GM18870 (cell line): ENCODE measurements around the gene DOCK2.

Experiments
- ATAC-seq: cut with Tn5 transposase; IDR thresholded peaks from one replicate; pipeline ENCODE4 v1.9.1; 2021; ENCODE audit warnings: moderate library complexity; ENCODE audit not compliant: unreplicated experiment

Gene DOCK2

DNA sequence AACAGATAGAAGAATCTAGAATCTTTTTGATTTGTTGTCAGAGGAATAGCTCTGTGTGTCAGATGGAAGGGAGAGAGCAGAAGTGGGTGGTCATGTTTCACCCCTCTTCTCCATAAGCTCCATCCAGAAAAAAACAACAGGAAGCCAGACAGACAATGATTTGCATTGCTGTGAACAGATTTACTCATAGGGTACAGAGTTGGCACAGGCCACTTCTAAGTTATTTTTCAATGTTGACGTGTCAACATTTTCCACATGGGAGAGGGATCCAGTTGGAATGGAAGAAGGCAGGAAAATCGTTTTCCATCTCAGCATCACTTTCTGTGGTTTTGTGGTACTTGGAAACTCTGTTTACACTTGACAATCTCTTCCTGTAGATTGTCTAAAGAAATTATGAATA is 256.5 kb downstream of the DOCK2 start:
- ATAC-seq, result no peak

DNA sequence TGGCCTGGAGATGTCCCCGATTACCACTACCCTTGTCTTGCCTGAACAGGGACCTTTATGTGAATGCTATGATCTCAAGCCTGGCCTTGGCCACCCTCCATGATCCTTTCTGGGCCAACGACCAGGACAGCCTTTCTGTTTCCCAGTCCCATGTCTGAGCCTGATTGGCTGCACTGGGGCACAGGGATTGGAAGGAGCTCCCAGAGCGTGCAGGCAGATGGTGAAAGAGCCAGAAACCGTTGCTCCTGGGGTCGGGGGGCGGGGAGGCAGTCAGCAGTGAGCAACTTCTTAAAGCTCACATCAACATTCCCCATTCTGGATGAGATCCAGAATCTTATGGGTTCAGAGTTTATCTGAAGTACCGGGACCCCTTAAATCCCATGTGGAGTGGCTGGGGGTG is 258.9 kb downstream of the DOCK2 start:
- ATAC-seq, result no peak

DNA sequence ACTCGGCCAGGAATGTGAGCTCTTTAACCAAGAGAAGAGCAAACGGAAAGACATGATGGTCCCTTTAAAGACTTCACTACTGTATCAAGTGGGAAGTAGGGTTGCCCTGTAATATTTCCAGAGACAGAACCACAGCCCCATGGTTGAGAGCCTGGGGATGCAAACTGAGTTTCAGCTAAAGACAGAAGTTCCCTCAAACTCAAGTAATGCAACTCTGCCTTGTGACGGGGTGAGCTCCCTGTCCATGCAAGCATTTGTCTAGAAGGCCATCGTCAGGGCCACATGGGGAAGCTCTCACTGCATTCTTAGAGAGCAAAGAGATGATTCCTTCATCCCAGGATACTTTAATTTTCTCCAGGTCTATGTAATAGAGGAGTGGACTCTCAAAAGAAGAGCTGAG is 260.4 kb downstream of the DOCK2 start:
- no peak for ATAC-seq

DNA sequence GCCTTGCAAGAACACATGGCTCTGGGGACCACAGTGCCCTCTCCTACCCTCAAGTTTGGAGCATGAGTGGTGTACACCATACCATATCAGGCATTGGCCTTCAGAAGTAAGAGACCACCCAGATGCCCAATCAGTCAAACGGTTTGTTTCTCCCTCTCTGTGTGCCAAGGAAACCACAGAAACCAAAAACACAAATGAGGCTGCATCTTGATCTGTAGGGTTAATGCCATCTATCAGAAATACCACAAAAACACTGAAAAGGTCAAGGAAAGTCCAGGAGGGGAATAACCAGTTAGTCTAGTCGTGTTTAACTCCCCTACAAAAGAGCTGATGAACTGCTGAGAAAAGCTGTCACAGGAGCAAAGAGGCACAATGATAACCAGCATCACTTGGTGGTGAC is 264.8 kb downstream of the DOCK2 start:
- peak; percentile 54 for ATAC-seq

DNA sequence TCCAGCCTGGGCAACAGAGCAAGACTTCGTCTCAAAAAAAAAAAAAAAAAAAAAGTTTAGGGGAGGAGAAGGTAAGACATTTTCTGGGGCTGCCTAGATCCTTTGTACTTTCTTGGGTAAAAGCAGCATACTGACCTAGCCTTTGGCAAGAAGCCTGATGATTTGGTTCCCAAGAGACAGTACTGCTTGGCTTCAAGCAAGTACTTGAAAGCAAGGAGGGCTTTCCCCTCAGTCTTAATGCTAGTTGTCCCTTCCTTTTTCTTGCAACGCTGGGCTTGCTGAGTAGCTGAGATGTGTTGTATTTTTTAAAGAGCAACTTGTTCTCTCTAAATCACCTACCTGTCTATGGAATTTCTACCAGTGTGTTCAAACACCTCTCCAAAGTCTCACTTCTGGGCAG is 267.0 kb downstream of the DOCK2 start:
- ATAC-seq, result no peak

DNA sequence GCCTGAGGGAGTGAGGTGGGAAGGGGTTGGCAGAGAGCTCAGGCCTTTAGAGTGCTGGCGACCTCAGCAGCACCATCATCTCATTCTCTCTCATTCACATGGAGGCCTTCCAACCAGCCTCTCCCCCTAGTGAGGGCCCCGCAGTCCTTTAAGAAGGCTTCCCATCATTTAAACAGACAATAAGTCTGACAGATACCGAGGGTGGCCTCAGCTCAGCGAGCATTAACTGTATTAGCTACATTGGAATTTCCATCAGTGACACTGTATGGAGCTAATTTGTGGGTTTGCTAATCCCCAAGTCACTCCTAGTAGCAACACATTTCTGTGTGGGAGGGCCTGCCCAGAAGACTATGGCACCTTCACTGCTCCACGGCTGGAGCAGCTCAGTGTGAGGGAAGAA is 267.4 kb downstream of the DOCK2 start:
- no peak for ATAC-seq

DNA sequence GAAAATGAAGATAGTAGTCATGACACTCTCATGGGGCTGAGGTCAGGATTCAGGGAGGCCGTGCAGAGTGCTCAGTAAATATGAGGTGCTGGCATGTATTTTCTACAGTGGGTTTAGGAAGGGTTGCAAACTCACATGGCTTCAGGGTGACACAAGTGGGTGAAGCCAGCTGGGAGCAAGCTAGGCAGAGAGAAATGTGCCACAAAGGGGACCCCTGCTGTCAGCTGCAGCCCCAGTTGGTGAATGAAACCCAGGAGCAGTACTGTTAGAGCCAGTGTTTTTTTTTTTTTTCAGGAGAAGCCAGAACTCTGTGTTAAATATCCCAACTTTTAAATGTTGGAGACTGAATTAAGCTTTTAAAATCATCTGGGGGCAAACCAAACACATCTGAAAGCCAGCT is 267.9 kb downstream of the DOCK2 start:
- ATAC-seq, result no peak

DNA sequence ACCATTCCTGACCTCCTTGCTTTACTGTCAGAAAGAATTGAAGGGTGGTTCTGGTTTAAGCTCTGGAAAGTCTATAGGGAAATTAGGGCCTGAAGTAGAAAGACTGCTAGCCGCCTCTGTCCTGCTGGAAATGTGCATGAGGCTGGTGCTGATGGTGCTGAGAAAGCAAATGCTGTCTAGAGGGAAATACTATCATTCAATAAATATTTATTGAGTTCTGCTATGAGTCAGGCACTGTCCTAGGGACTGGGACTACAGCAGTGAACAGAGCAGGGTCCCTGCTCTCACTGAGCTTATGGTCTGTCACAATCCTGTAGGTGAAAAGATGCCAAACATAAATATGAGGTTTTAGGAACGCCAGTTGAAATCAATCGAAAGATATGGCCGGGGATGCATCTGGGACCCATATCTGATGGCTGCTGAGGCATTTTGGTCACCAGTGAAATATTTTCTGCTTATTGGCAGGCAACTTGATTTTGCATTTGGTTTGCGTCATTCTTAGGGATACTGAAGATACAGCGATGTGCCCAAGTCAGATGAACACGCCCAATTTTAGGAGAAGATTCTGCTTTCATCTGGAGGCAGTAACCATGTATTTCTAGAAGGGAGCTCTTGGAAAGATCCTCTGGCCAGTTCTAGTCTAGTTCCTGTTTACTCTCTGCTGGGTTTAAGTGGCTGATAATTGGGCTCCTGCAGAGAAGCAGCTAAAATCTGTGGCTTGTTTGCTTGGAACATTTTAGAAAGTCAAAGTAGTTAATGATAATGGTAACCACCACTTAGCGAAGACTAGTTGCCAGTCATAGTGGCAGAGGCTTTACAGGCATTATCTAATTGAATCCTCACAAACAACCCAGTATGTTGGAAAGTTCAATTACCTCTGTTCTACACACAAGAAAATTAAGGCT is 269.9 kb downstream of the DOCK2 start:
- ATAC-seq, result no peak

DNA sequence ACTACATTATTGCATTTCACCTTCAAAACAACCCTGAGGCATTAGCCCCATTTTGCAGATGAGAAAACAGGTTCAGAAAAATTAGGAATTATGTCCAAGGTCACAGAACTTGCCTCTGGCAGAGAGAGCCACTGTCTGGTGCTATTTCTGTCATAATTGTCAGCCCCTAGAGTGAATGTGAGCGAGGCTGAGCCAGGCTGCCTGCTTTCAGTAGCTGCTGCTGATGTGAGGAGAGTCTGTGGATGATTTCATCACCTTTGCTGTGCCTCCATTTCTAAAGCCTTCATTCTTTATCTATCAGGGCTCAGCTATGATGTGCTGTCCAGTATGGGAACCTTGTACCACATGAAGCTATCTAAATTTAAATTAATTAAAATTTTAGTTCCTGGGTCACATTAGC is 271.8 kb downstream of the DOCK2 start:
- ATAC-seq, result no peak

DNA sequence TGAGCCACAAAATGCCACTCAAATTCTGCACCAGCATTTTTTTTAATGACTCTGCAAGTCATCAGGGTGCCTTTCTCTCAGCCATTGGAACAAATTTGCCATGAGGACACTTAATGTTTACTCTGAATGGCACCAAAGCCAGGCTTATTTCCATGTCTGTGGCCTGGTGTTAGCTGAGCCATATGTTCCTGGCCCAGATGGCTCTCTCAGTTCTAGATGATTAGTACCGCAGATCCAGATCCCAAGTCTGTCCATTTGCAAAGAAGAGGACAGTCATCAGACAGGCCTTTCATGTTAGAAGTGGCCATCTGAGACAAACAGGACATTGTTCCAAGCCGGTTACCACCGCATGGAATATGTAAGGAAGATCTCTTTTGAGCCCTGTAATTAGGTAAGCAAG is 272.9 kb downstream of the DOCK2 start:
- ATAC-seq, result no peak

DNA sequence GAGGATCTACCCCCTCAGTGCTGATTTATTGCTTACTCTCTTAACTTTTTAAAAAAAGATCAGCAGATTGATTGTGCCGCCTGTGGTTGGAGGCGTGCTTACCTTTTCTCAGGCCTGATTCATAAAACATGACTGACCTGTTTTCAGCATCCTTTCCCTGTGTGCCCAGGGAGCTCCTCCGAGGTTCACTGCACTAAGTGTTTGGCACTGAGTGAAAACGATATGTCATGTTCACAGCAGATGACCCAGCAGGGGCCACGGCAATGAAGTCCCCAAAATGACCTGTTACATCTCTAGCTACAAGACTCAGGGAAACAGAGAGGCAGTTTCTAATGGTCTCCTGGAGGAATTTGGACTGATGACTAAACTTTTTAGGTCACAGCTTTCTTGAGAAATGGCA is 273.3 kb downstream of the DOCK2 start:
- no peak for ATAC-seq

DNA sequence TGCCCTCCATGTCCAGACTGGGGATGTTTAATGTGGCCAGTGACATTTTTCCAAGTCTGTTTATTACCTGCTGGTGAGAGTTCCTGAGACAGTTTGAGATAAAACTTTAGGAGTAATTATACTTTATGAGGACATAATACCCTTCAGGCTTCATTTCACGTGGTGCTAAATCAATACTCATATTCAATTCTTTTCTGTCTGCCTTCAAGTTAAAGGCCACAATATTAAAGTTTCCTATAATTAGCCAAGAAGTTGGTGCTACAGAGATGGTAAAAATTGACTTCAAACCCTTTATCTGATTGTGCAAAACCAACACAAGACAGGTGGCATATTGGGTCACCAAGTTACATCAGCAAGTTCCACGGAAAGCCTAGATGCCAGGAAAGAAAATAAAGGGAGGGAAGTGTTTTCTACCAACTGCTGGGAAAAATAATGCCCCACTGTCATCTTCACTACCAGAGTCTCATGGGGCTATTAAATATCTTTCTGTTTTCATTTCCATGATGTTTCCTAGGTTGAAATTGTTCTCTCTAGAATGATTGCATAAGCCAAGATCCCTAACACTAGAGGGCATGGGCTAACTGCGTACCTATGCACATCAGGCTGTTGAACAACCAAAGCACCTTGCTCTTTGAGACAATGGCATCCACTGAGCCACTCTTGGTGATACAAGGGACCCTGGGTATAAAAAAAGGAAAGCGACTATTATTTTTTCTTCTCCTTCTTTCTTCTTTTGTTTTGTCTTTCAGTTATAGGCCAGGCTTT is 274.6 kb downstream of the DOCK2 start:
- ATAC-seq, result no peak

DNA sequence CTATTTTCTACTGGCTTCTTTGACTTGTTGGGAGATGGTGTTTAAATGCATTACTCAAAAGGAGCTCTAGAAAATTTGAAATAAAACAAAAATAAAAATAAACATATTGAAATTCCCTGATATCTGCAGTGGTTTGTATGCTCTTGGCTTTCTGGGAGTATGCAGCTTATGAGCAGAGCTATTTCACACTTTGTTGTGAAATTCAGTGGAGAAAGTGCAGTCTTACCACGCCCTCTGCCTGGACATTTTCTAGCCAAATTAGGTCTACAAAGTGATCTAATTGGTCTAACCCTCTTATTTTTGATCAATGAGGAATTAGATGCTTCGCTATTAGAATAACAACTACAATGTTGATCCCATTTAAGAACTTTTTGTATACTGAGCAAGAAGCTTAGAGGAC is 276.4 kb downstream of the DOCK2 start:
- ATAC-seq, result no peak

DNA sequence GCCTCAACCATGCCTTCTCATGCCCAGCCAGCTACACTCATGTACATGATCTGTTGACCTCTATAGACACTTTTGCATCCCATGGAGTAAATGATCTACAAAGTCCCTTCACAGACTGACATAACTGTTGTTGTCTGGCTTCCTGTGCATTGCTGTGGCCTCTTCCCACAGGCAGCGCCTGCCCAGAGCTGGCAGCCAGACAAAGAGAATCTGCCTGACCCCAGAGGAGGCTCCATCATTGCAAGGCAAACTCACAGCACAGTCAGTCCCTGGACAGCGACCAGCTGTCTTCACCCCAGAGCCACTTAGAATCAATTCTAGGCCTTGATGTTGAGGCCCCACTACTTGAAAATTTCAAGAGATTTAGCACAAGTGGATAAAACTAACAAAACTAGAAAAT is 277.7 kb downstream of the DOCK2 start:
- ATAC-seq, result no peak

DNA sequence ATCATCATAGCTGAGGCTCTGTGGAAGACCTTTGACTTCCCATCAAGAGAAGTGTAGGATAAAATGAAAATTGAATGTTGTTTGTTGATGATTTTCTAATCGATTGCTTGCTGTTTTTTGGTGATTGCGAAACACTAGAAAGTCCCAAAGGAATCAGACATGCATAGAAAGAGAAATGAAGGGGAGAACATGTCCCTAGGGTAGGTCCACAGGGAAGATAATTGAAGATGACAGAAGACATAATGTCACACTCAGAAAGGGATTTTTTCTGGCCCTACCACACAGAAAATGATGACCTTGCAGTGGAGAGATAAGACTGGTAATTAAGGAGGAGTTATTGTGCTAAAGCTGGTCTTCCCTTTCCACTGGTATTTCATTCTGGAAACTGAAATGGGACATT is 280.4 kb downstream of the DOCK2 start:
- no peak for ATAC-seq

DNA sequence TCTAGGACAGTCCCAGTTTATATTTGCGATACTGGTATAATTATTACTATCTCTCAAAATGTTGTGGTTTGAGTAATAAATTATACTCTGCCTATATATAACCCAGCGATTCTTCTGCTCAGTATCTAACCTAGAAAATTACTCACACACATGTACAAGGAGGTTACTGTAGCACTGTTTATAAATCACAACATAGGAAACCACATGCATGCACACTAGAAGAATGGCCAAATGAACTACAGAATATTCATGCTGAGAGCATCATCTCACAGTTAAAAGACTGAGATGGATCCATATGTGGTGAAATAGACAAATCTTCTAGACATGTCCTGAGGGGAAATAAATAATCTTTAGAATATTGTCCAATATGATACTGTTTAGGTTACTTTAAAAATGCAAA is 281.2 kb downstream of the DOCK2 start:
- no peak for ATAC-seq

DNA sequence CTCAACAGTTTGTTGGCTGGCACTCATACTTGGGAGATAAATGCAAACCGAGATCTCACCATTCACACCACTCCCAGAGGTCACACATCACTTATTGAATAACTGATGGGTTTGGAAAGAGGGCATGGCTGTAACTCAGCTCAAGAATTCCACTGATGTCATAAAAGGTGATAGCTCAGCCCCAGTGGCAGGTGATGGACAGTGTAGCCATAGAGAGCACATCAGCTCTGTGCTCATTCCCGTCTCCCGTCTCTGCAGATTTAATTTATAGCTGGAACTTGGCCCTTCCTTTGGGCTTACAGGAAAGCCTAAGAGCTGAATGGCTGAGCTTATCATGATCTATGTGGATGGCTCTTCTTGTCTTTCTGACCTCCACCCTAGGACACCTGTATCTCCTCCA is 283.4 kb downstream of the DOCK2 start:
- ATAC-seq, result no peak

DNA sequence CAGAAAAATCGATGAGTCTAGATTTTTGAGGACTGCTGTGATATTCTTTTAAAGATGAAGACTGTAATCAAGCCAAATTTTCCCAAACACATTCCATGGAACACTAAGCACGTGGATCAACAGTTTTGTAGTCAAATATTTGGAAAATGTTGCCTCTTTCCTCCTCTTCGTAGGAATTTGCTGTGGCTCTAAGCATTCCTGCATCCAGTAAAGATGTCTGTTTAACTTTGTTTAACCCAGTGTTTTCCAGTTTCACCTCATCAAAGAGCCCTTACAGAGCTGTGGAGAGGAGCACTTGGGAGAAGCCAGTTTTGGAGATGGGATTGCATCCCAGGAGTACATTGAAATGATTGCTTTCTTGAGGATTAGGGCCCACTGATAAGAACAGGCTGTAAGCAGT is 284.3 kb downstream of the DOCK2 start:
- ATAC-seq, result no peak

DNA sequence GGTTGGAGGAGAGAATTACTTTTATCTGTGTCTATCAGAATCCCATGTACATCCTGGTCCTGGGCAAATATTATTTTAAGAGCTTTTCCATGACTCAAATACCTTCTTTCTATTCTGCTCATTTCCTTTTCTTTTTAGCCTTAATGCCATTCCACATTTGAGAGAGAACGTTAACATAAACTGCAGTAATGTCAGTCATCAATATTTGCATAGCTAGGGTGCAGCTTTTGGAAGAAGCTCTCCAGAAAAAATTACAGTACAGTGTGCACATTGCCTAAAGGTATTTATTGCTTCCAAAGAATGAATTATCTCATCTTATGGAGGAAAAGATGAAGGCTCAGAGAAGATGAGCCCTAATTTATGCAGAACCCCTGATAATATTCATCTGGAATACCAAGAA is 284.9 kb downstream of the DOCK2 start:
- ATAC-seq, result no peak

DNA sequence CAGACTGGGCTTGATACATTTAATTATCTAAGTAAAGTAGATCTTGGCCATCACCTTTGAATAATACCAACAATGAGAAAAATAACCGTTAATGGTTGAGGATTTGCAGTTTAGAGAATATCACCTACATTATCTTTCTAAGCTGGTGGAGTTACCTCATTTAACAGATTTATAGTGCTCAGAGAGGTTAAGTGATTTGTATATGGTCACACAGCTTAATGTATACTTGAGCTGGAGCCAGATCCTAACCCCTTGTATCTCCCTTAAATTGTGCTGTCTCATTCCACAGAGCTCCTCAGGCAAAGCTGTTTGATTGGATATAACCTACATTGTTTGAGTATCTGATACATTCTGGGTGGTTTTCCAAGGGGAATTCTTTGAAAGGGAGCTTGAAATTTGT is 285.4 kb downstream of the DOCK2 start:
- ATAC-seq, result no peak

DNA sequence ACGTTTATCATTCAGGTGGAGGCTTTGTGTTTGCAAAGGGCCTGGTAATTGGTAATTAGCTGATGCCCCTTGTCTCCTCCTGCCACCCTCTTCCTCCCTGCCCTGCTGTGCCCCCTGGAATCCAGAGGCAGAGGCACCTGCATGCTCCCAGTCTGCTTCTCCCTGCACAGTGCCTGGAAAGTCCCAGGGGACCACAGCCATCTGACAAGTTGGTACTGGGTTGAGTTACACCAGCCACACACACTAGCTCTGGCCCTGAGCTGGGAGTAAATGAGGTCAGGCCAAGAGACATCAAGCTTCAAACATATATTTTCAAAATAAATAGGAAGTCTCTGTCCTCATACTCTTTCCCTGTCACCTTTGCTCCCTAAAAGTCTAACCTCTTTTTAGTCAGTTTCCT is 286.9 kb downstream of the DOCK2 start:
- peak; percentile 58 for ATAC-seq

DNA sequence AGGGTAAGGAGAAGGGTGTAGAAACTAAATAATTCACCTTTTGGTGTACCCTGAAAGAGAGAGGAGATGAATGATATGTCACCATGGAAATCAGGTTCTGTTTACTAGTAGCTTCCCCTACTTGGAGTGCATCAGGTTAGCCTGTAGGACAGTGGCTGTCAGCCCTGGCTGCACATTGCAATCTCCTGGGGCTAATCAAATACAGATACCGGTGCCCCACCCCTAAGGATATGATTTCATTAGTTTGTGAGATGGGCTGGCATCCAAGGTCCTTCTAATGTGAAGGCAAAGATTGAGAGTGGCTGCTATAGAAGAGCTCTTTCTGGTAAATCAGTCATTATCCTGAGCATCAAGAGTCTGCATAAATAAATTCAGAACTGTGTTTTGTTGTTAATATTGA is 296.1 kb downstream of the DOCK2 start:
- ATAC-seq, result no peak
